ENCODE measurements around the gene TM2D3. TPM values are rescaled to one million over a fixed set of nuclear protein-coding genes. Genes with fewer than 3 reads are reported as not detected.

TM2D3 gene
- total and polyA plus RNA-seq, 2 donors from 2014 or later: 47.9 to 48.7 TPM

DNA sequence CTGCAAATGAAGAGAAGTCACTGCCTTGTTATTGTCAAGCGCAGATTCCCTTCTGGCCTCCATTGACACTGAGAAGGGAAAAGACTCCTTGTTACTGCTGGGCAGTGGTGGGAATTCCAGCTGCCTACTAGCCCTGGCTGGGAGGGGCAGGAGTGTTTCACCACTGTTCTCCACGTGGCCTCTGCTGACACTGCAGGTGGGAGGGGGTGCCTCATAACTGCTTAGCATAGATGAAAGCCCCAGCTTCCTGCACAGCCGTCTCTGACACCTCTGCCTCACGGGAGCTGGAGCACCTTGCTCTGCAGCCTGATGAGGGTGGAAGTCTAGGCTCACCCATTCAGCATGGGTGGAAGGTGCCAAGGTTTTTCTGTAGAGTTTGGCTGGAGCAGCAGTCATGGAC lies 52.1 kb downstream of the TM2D3 start:
- Histone ChIP-seq H3K9me3 (ENCODE audit: control insufficient read depth in 2 of 3, insufficient read depth in 1 of 3, low read length in 3 of 3) (peaks cover 0 to 4% (median 0%) of the 10 kb centered on the region in 3 donors), H3K4me3 (ENCODE audit: low read length in 3 of 3) (no peak overlapping the region), H3K27ac (ENCODE audit: low read depth in 2 of 2, low read length in 2 of 2) (no peak overlapping the region), H3K36me3 (ENCODE audit: control insufficient read depth in 2 of 3, insufficient read depth in 3 of 3, low read length in 3 of 3) (no peaks in the 10 kb centered on the region), H3K9ac (ENCODE audit: low read length in 3 of 3) (no peak overlapping the region), H3K27me3 (ENCODE audit: control insufficient read depth, insufficient read depth, low read length) (no peaks in the 10 kb centered on the region), H3K4me1 (ENCODE audit: control insufficient read depth in 2 of 3, insufficient read depth in 2 of 3, low read depth in 1 of 3, low read length in 3 of 3) (no peaks in the 10 kb centered on the region)
- no peak for TF ChIP-seq CTCF (IDR thresholded peaks at IDR 0.05; ENCODE audit: borderline replicate concordance, extremely low read depth, insufficient read depth)
- FAIRE-seq (no peak), DNase-seq (peak in 2 of 5 donors; percentile 21 to 23)
- intact Hi-C loops (cut with DNase I): no loop called here

DNA sequence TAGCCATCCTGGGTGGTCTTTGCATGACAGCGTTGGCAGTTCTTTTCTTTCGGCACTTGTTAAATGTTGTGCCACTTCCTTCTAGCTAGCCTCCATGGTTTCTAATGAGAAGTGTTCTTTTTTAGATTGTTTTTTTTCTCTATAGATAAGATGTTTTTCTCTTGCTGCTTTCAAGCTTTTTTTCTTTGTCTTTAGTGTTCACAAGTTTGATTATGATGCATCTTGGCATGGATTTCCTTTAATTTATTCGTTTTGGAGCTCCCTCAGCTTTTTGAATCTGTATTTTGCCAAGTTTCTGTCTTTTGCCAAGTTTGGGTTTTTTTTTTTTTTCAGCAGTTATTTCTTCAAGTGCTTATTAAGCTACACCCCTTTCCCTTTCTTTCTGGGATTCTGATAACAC lies 53.1 kb downstream of the TM2D3 start:
- DNase-seq: no peak

GRCh38 chr15:101597360-101597928 lies 54.7 kb downstream of the TM2D3 start:
- no peak for FAIRE-seq
- no peak overlapping the region for H3K27ac ChIP-seq (ENCODE audit: low read depth in 2 of 2, low read length in 2 of 2)
- TF ChIP-seq CTCF (IDR thresholded peaks at IDR 0.05; ENCODE audit: borderline replicate concordance, extremely low read depth, insufficient read depth): no peak
- peaks cover 0 to 4% (median 0%) of the 10 kb centered on the region in 3 donors for H3K9me3 ChIP-seq (ENCODE audit: control insufficient read depth in 2 of 3, insufficient read depth in 1 of 3, low read length in 3 of 3)
- intact Hi-C loops (cut with DNase I): no loop called here
- no peak overlapping the region for H3K4me3 ChIP-seq (ENCODE audit: low read length in 3 of 3)
- no peaks in the 10 kb centered on the region for H3K4me1 ChIP-seq (ENCODE audit: control insufficient read depth in 2 of 3, insufficient read depth in 2 of 3, low read depth in 1 of 3, low read length in 3 of 3)
- H3K36me3 ChIP-seq (ENCODE audit: control insufficient read depth in 2 of 3, insufficient read depth in 3 of 3, low read length in 3 of 3): no peaks in the 10 kb centered on the region
- no peak for DNase-seq
- H3K27me3 ChIP-seq (ENCODE audit: control insufficient read depth, insufficient read depth, low read length): no peaks in the 10 kb centered on the region
- no peak overlapping the region for H3K9ac ChIP-seq (ENCODE audit: low read length in 3 of 3)

More for the DNA sequence above, 53.1 kb downstream of the TM2D3 start:
- Histone ChIP-seq H3K36me3 (ENCODE audit: control insufficient read depth in 2 of 3, insufficient read depth in 3 of 3, low read length in 3 of 3) (no peaks in the 10 kb centered on the region), H3K9me3 (ENCODE audit: control insufficient read depth in 2 of 3, insufficient read depth in 1 of 3, low read length in 3 of 3) (peaks cover 0 to 4% (median 0%) of the 10 kb centered on the region in 3 donors), H3K27ac (ENCODE audit: low read depth in 2 of 2, low read length in 2 of 2) (no peak overlapping the region), H3K27me3 (ENCODE audit: control insufficient read depth, insufficient read depth, low read length) (no peaks in the 10 kb centered on the region), H3K4me1 (ENCODE audit: control insufficient read depth in 2 of 3, insufficient read depth in 2 of 3, low read depth in 1 of 3, low read length in 3 of 3) (no peaks in the 10 kb centered on the region), H3K9ac (ENCODE audit: low read length in 3 of 3) (no peak overlapping the region), H3K4me3 (ENCODE audit: low read length in 3 of 3) (no peak overlapping the region)
- intact Hi-C loops (cut with DNase I): no loop called here
- no peak for FAIRE-seq
- TF ChIP-seq CTCF (IDR thresholded peaks at IDR 0.05; ENCODE audit: borderline replicate concordance, extremely low read depth, insufficient read depth): no peak

GRCh38 chr15:101596633-101597032 lies 55.5 kb downstream of the TM2D3 start:
- Histone ChIP-seq H3K4me1 (ENCODE audit: control insufficient read depth in 2 of 3, insufficient read depth in 2 of 3, low read depth in 1 of 3, low read length in 3 of 3) (no peaks in the 10 kb centered on the region), H3K27me3 (ENCODE audit: control insufficient read depth, insufficient read depth, low read length) (no peaks in the 10 kb centered on the region), H3K4me3 (ENCODE audit: low read length in 3 of 3) (no peak overlapping the region), H3K36me3 (ENCODE audit: control insufficient read depth in 2 of 3, insufficient read depth in 3 of 3, low read length in 3 of 3) (no peaks in the 10 kb centered on the region), H3K9me3 (ENCODE audit: control insufficient read depth in 2 of 3, insufficient read depth in 1 of 3, low read length in 3 of 3) (peaks cover 0 to 4% (median 0%) of the 10 kb centered on the region in 3 donors), H3K27ac (ENCODE audit: low read depth in 2 of 2, low read length in 2 of 2) (no peak overlapping the region), H3K9ac (ENCODE audit: low read length in 3 of 3) (no peak overlapping the region)
- TF ChIP-seq CTCF (IDR thresholded peaks at IDR 0.05; ENCODE audit: borderline replicate concordance, extremely low read depth, insufficient read depth): no peak
- DNase-seq (no peak), FAIRE-seq (no peak)
- intact Hi-C loops (cut with DNase I): no loop called here
